VCaP (cell line): ENCODE measurements around the gene TIE1.

Source experiments
- H3K27ac ChIP-seq: fragments of 450-650 bp; 2 replicates; pipeline ENCODE4 v1.5.1; 2017
- CTCF ChIP-seq: fragments of 450-650 bp; conservative IDR thresholded peaks from 2 replicates; pipeline ENCODE4 v1.5.1; 2017; ENCODE audit warnings: mild to moderate bottlenecking, moderate library complexity

TIE1 gene

GRCh38 chr1:43321331-43321891, 20.6 kb downstream of the TIE1 start:
- no peak for TF ChIP-seq CTCF
- H3K27ac ChIP-seq = no peak overlapping the region

GRCh38 chr1:43322506-43322905, 21.7 kb downstream of the TIE1 start:
- TF ChIP-seq CTCF = no peak
- H3K27ac ChIP-seq = no peak overlapping the region

GRCh38 chr1:43324810-43325209, 24.0 kb downstream of the TIE1 start:
- H3K27ac ChIP-seq = no peak overlapping the region
- TF ChIP-seq CTCF = no peak

GRCh38 chr1:43325381-43325780, 24.6 kb downstream of the TIE1 start:
- TF ChIP-seq CTCF = no peak
- H3K27ac ChIP-seq = no peak overlapping the region

DNA sequence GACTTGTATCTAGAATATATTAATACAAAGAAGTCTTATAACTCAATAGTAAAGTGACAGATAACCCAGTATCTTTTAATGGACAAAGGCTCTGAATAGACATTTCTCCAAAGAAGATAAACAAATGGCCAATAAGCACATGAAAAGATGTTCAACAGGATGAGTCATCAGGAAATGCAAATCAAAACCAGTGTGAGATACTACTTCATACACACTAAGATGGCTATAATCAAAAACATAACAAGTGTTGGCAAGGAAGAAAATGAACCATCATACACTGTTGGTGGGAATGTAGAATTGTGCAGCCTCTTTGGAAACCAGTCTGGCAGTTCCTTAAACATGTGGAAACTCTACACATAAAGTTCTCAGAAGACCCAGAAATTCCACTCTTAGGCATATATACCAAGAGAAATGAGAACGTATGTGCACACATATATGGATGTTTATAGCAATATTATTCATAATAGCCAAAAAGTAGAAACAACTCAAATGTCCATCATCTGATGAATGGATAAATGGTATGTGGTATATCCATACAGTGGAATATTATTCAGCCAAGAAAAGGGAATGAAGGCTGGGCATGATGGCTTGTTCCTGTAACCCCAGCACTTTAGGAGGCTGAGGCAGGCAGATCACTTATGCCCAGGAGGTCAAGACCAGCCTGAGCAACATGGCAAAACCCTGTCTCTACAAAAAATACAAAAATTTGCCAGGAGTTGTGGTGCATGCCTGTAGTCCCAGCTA, 26.9 kb downstream of the TIE1 start:
- TF ChIP-seq CTCF = no peak

DNA sequence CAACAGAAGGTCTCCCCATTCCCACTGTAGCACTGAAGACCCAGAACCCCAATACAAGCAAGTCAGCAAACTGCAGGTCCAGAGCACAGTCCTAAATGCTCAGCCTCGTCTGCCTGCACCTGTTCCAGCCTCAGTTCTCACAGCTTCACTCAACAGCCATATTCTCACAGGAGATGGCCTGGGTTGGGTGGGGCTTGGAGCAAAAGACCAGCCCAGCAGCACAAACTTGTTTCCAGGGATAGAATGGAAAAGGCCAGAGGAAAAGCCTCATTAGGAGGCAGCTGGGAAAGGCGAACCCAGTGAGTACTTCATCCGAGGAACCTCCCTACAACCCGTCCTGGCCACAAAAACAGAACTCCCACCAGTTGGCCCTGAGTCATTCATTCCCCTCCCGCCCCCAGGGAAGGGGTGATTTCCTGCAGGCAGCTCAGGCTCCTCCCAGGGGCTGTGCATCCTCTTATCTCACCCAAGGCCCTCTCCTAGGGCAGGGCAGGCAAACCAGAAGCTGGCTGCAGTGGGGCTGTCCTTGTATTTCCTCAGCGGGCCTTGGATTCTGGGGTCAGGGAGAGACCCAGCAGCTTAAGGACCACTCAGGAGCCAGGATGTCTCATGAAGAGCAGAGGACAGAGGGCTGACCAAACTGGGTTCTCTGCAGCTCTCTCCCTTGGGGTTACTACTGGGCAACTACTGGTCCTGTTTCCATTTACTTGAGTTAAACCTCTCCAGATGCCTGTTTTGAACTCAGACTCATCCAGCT, 29.4 kb downstream of the TIE1 start:
- no peak overlapping the region for H3K27ac ChIP-seq
- TF ChIP-seq CTCF = no peak

More for the DNA sequence above, 26.9 kb downstream of the TIE1 start:
- no peak overlapping the region for H3K27ac ChIP-seq

DNA sequence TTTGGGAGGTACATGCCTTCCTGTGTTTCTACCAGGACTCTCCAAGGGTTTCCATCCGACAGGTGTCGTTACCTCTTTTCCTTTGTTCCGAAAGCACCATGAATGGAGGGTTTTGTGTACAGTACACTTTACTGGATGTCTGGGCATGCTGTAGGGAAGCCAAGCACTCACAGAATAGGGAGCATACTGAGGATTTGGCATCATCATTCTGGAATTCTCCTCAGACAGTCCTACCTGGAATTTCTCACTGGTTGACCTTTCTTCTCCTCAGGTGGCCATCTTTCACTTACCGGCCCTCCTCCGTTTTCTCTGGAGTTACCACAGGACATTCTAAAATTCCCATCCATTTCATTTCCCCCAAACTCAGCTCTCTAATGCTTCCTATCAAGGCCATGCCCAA, 30.9 kb downstream of the TIE1 start:
- TF ChIP-seq CTCF = no peak
- H3K27ac ChIP-seq = no peak overlapping the region
